ENCODE data around the gene NF2. TPM values are rescaled to one million over a fixed set of nuclear protein-coding genes. Genes with fewer than 3 reads are reported as not detected.

NF2 gene
- total RNA-seq, 1 experiment from 2014 or later, result 50.9 TPM

DNA sequence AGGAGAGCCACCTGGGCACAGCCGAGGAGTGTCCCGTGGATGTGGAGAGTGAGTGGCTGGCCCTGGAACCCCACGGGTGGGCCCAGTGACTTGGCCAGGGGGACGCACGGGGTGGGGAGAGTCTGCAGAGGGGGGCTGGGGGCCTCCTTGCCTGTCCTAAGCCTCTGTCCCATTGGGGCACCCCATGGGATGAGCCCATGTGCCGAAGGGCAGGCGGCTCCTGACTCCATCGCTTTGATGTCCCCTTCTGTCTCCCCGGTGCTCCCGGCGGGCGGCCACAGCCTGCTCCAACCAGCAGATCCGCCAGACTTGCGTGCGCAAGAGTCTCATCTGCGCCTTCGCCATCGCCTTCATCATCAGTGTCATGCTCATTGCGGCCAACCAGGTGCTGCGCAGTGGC lies 125.7 kb downstream of the NF2 start:
- Histone ChIP-seq H3K9me3 (ENCODE audit: control insufficient read depth, low read depth, low read length) (no peaks in the 10 kb centered on the region), H4K8ac (replicated peaks; ENCODE audit: insufficient read length, low read depth, low read length) (no peak overlapping the region), H3T11ph (ENCODE audit: low read length) (no peak overlapping the region), H3K9ac (ENCODE audit: extremely low read depth, insufficient read length, low read length) (no peak overlapping the region), H3K18ac (ENCODE audit: insufficient read length, low read depth, low read length) (no peak overlapping the region), H3K27ac (ENCODE audit: insufficient read length, low read depth, low read length) (no peak overlapping the region), H2BK120ac (ENCODE audit: low read depth, low read length, poor library complexity, severe bottlenecking) (no peak overlapping the region), H3K23me2 (ENCODE audit: insufficient read length, low read depth, low read length, poor library complexity, severe bottlenecking) (no peaks in the 10 kb centered on the region), H3K4me2 (ENCODE audit: insufficient read depth, insufficient read length, low read length) (no peak overlapping the region), H4K91ac (ENCODE audit: insufficient read length, low read depth, low read length) (no peak overlapping the region), H3K79me2 (ENCODE audit: insufficient read depth, low read length) (no peaks in the 10 kb centered on the region), H3K56ac (ENCODE audit: insufficient read length, low read depth, low read length) (no peak overlapping the region), H2BK12ac (ENCODE audit: insufficient read length, low read depth, low read length) (no peak overlapping the region), H2BK5ac (ENCODE audit: insufficient read length, low read length) (no peak overlapping the region), H2BK15ac (ENCODE audit: low read depth, low read length) (no peak overlapping the region), H2AK5ac (ENCODE audit: insufficient read length, low read length) (no peak overlapping the region), H3K27me3 (ENCODE audit: insufficient read depth, low read length) (no peaks in the 10 kb centered on the region), H3K23ac (ENCODE audit: insufficient read length, low read depth, low read length) (no peak overlapping the region), H3K4ac (ENCODE audit: low read depth, low read length) (no peak overlapping the region), H4K20me1 (ENCODE audit: control insufficient read depth, insufficient read depth, insufficient read length) (peaks cover 2% of the 10 kb centered on the region), H3K79me1 (ENCODE audit: insufficient read depth, low read depth, low read length, poor library complexity, severe bottlenecking) (no peaks in the 10 kb centered on the region), H2BK20ac (ENCODE audit: low read depth, low read length, poor library complexity, severe bottlenecking) (no peak overlapping the region), H3K4me1 (ENCODE audit: insufficient read depth, low read length) (no peaks in the 10 kb centered on the region), H2AFZ (ENCODE audit: low read length) (no peak overlapping the region), H4K5ac (ENCODE audit: insufficient read length, low read depth, low read length) (no peak overlapping the region), H3K14ac (ENCODE audit: insufficient read depth, low read length) (no peak overlapping the region)
- peaks cover 24% of the 10 kb centered on the region for H3K27me3 Mint-ChIP-seq (ENCODE audit: low read depth)
- DNase-seq, result no peak
- WGBS (ENCODE audit: extremely low coverage, insufficient read length, low lambda C conversion rate), result no CpG with 5 or more reads among the region's 20 CpGs
- H3K4me3 Mint-ChIP-seq, result no peak overlapping the region
- H3K4me1 Mint-ChIP-seq, result peaks cover 9 to 16% of the 10 kb centered on the region in 2 experiments; a peak in 3 of 4 replicates
- H3K27ac Mint-ChIP-seq, result no peak overlapping the region
- H3K9me3 Mint-ChIP-seq, result no peaks in the 10 kb centered on the region; a peak in 1 of 5 replicates
- TF ChIP-seq, protein P1, sequence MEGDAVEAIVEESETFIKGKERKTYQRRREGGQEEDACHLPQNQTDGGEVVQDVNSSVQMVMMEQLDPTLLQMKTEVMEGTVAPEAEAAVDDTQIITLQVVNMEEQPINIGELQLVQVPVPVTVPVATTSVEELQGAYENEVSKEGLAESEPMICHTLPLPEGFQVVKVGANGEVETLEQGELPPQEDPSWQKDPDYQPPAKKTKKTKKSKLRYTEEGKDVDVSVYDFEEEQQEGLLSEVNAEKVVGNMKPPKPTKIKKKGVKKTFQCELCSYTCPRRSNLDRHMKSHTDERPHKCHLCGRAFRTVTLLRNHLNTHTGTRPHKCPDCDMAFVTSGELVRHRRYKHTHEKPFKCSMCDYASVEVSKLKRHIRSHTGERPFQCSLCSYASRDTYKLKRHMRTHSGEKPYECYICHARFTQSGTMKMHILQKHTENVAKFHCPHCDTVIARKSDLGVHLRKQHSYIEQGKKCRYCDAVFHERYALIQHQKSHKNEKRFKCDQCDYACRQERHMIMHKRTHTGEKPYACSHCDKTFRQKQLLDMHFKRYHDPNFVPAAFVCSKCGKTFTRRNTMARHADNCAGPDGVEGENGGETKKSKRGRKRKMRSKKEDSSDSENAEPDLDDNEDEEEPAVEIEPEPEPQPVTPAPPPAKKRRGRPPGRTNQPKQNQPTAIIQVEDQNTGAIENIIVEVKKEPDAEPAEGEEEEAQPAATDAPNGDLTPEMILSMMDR (conservative IDR thresholded peaks at IDR 0.05), result no peak
- no peaks in the 10 kb centered on the region for H3K36me3 Mint-ChIP-seq (ENCODE audit: insufficient read depth in 1 of 3, low read depth in 3 of 3)

Measured in H9 (cell line).